T47D (cell line): ENCODE data around the gene HM13.
"Not testable (repeated sequence)": the region's sequence is repeated elsewhere in the genome, so short reads cannot be mapped to it uniquely, and the experiment has no call there.

ENCODE experiments used
- DNase-seq, 2 experiments: peaks; one replicate each; pipeline versions ENCODE4 v3.0.0 to v3.0.0-alpha.2; 2011 to 2012; ENCODE audit warnings: low read depth in 1 of 2, low spot score in 1 of 2
- JUND ChIP-seq: IDR thresholded peaks from 2 replicates; pipeline ENCODE4 v1.6.1; 2012; ENCODE audit warnings: low read depth
- in situ Hi-C: cut with HindIII; loops from 2 replicates; pipeline ENCODE4 v1.10.0; 2016; ENCODE audit warnings: low sequenced_read_pairs, low pct_unique_long_range_greater_than_20kb

HM13 gene

GRCh38 chr20:31485450-31486339, 28.5 kb upstream of the HM13 start:
- no peak for TF ChIP-seq JUND
- DNase-seq: no peak
- in situ Hi-C loops: no loop called here

- no peak for DNase-seq
- TF ChIP-seq JUND: no peak
- in situ Hi-C loops: no loop called here
Observed at GRCh38 chr20:31488115-31488514, 26.1 kb upstream of the HM13 start.

GRCh38 chr20:31489152-31489551, 25.1 kb upstream of the HM13 start:
- TF ChIP-seq JUND: no peak
- in situ Hi-C loops: no loop called here
- DNase-seq: no peak

GRCh38 chr20:31490752-31491151, 23.5 kb upstream of the HM13 start:
- DNase-seq: no peak
- no peak for TF ChIP-seq JUND
- in situ Hi-C loops: no loop called here

GRCh38 chr20:31494131-31494530, 20.1 kb upstream of the HM13 start:
- peak in 1 of 2 experiments; percentile 74 for DNase-seq
- no peak for TF ChIP-seq JUND
- in situ Hi-C loops: no loop called here

- in situ Hi-C loops: no loop called here
- no peak for TF ChIP-seq JUND
- DNase-seq: peak in 1 of 2 experiments; percentile 62
Observed at GRCh38 chr20:31496761-31497295, 17.4 kb upstream of the HM13 start.

GRCh38 chr20:31497838-31498540, 16.3 kb upstream of the HM13 start:
- DNase-seq: peak in 1 of 2 experiments; percentile 33
- TF ChIP-seq JUND: no peak
- in situ Hi-C loops: no loop called here

GRCh38 chr20:31500527-31500926, 13.7 kb upstream of the HM13 start:
- in situ Hi-C loops: no loop called here
- TF ChIP-seq JUND: no peak
- no peak for DNase-seq

GRCh38 chr20:31502884-31503673, 11.2 kb upstream of the HM13 start:
- in situ Hi-C loops: not testable (repeated sequence)
- peak; percentile 69 to 91 for DNase-seq

- in situ Hi-C loops: no loop called here
- DNase-seq: no peak
- TF ChIP-seq JUND: no peak
Observed at GRCh38 chr20:31505903-31506302, 8.3 kb upstream of the HM13 start.

GRCh38 chr20:31508517-31509244, 5.6 kb upstream of the HM13 start:
- in situ Hi-C loops: no loop called here

More at GRCh38 chr20:31508517-31509244, 5.6 kb upstream of the HM13 start:
- no peak for TF ChIP-seq JUND
- DNase-seq: no peak
